ENCODE measurements around the gene SLC6A9. TPM values are rescaled to one million over a fixed set of nuclear protein-coding genes. Genes with fewer than 3 reads are reported as not detected.

The SLC6A9 gene
- total RNA-seq, 1 experiment from 2014 or later: 45.0 TPM

GRCh38 chr1:44048532-44049215 is 17.4 kb upstream of the SLC6A9 start:
- H3K27ac Mint-ChIP-seq (ENCODE audit: unreplicated experiment): peak overlapping the region; percentile 48
- BruUV-seq (replicated peaks): no TSS peak
- H3K27me3 Mint-ChIP-seq (ENCODE audit: insufficient read depth, unreplicated experiment): no peaks in the 10 kb centered on the region
- CTCF ChIA-PET: interaction anchor here (0.7 to 1.9 kb wide), 10 partner anchors 13 to 285 kb away, joined by 3 to 11 read pairs (median 5); partner anchors contain the start of gene DPH2
- POLR2A ChIA-PET: no interaction called here
- H3K36me3 ChIP-seq (ENCODE audit: control insufficient read depth, insufficient read depth, low read length): no peaks in the 10 kb centered on the region
- intact Hi-C loops (cut with micrococcal nuclease; ENCODE audit: unreplicated experiment): no loop called here
- no peak overlapping the region for H3K4me3 Mint-ChIP-seq (ENCODE audit: unreplicated experiment)
- no peaks in the 10 kb centered on the region for H3K9me3 Mint-ChIP-seq (ENCODE audit: unreplicated experiment)
- peaks cover 10% of the 10 kb centered on the region for H3K4me1 Mint-ChIP-seq (ENCODE audit: low read depth, unreplicated experiment)
- no peaks in the 10 kb centered on the region for H3K36me3 Mint-ChIP-seq (ENCODE audit: insufficient read depth, unreplicated experiment)
- no peak for DNase-seq
- no peaks in the 10 kb centered on the region for H3K27me3 ChIP-seq (replicated peaks; ENCODE audit: control insufficient read depth, insufficient read depth, low read length)
- peaks cover 9% of the 10 kb centered on the region; the same call in 1 of the 2 replicates for H3K4me1 ChIP-seq
- no peaks in the 10 kb centered on the region for H3K9me3 ChIP-seq
- H3K4me3 ChIP-seq (ENCODE audit: low read depth, low read length): no peak overlapping the region
- TF ChIP-seq, protein P1, sequence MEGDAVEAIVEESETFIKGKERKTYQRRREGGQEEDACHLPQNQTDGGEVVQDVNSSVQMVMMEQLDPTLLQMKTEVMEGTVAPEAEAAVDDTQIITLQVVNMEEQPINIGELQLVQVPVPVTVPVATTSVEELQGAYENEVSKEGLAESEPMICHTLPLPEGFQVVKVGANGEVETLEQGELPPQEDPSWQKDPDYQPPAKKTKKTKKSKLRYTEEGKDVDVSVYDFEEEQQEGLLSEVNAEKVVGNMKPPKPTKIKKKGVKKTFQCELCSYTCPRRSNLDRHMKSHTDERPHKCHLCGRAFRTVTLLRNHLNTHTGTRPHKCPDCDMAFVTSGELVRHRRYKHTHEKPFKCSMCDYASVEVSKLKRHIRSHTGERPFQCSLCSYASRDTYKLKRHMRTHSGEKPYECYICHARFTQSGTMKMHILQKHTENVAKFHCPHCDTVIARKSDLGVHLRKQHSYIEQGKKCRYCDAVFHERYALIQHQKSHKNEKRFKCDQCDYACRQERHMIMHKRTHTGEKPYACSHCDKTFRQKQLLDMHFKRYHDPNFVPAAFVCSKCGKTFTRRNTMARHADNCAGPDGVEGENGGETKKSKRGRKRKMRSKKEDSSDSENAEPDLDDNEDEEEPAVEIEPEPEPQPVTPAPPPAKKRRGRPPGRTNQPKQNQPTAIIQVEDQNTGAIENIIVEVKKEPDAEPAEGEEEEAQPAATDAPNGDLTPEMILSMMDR (IDR thresholded peaks at IDR 0.05; ENCODE audit: insufficient read depth in 1 of 2, low read depth in 1 of 2, low read length in 1 of 2, severe bottlenecking in 1 of 2, unreplicated experiment in 1 of 2): no peak

GRCh38 chr1:44047131-44047530 is 15.9 kb upstream of the SLC6A9 start:
- ChIA-PET CTCF (interaction anchor here (1.3 to 1.7 kb wide), 5 partner anchors 42 to 284 kb away, joined by 5 to 11 read pairs (median 7); partner anchors contain the start of gene DPH2), POLR2A (no interaction called here)

DNA sequence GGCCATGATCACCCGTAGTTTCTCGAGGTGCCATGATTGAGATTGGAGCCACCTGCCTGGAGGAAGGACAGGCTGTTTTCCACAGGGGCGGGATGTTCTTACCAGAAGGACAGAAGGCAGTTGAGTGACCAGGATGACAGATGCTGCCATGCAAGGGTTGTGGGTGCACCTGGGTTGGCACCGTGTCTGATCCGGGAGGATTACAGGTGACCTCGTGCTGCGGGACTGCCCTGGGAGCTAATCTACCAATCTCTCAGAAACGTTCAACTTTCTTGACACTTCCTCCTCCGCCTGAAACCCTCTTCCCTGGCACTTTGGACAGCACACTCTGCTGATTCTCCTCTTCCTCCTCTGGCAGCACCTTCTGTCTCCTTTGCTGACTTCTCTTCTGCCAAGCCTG is 13.8 kb upstream of the SLC6A9 start:
- H3K27me3 ChIP-seq (replicated peaks; ENCODE audit: control insufficient read depth, insufficient read depth, low read length): no peaks in the 10 kb centered on the region
- H3K9me3 Mint-ChIP-seq (ENCODE audit: unreplicated experiment): no peaks in the 10 kb centered on the region
- ChIA-PET CTCF (interaction anchor here (0.6 kb wide), 1 partner anchor 56 kb away, joined by 5 read pairs; no protein-coding TSS in a partner anchor), POLR2A (no interaction called here)
- H3K9me3 ChIP-seq: no peaks in the 10 kb centered on the region
- no peaks in the 10 kb centered on the region for H3K36me3 Mint-ChIP-seq (ENCODE audit: insufficient read depth, unreplicated experiment)
- TF ChIP-seq, protein P1 (IDR thresholded peaks at IDR 0.05; ENCODE audit: insufficient read depth in 1 of 2, low read depth in 1 of 2, low read length in 1 of 2, severe bottlenecking in 1 of 2, unreplicated experiment in 1 of 2): no peak
- no peaks in the 10 kb centered on the region for H3K36me3 ChIP-seq (ENCODE audit: control insufficient read depth, insufficient read depth, low read length)
- peaks cover 10% of the 10 kb centered on the region for H3K4me1 Mint-ChIP-seq (ENCODE audit: low read depth, unreplicated experiment)
- H3K4me1 ChIP-seq: peaks cover 9% of the 10 kb centered on the region; the same call in 1 of the 2 replicates
- no peaks in the 10 kb centered on the region for H3K27me3 Mint-ChIP-seq (ENCODE audit: insufficient read depth, unreplicated experiment)
- no peak overlapping the region for H3K4me3 ChIP-seq (ENCODE audit: low read depth, low read length)
- H3K27ac Mint-ChIP-seq (ENCODE audit: unreplicated experiment): no peak overlapping the region
- BruUV-seq (replicated peaks): no TSS peak
- no peak overlapping the region for H3K4me3 Mint-ChIP-seq (ENCODE audit: unreplicated experiment)
- DNase-seq: no peak
- intact Hi-C loops (cut with micrococcal nuclease; ENCODE audit: unreplicated experiment): no loop called here

More at GRCh38 chr1:44047131-44047530, 15.9 kb upstream of the SLC6A9 start:
- H3K36me3 Mint-ChIP-seq (ENCODE audit: insufficient read depth, unreplicated experiment): no peaks in the 10 kb centered on the region
- no peaks in the 10 kb centered on the region for H3K9me3 ChIP-seq
- H3K4me1 Mint-ChIP-seq (ENCODE audit: low read depth, unreplicated experiment): peaks cover 10% of the 10 kb centered on the region
- no TSS peak for BruUV-seq (replicated peaks)
- no peak overlapping the region for H3K27ac Mint-ChIP-seq (ENCODE audit: unreplicated experiment)
- no peak for DNase-seq
- no peak overlapping the region for H3K4me3 ChIP-seq (ENCODE audit: low read depth, low read length)
- no peaks in the 10 kb centered on the region for H3K9me3 Mint-ChIP-seq (ENCODE audit: unreplicated experiment)
- intact Hi-C loops (cut with micrococcal nuclease; ENCODE audit: unreplicated experiment): loop anchor here (1.0 kb wide), 1 partner anchor 42 kb away; no protein-coding TSS in a partner anchor
- H3K27me3 ChIP-seq (replicated peaks; ENCODE audit: control insufficient read depth, insufficient read depth, low read length): no peaks in the 10 kb centered on the region
- no peaks in the 10 kb centered on the region for H3K27me3 Mint-ChIP-seq (ENCODE audit: insufficient read depth, unreplicated experiment)
- TF ChIP-seq, protein P1 (IDR thresholded peaks at IDR 0.05; ENCODE audit: insufficient read depth in 1 of 2, low read depth in 1 of 2, low read length in 1 of 2, severe bottlenecking in 1 of 2, unreplicated experiment in 1 of 2): no peak
- no peaks in the 10 kb centered on the region for H3K36me3 ChIP-seq (ENCODE audit: control insufficient read depth, insufficient read depth, low read length)
- H3K4me1 ChIP-seq: peaks cover 9% of the 10 kb centered on the region; the same call in 1 of the 2 replicates
- H3K4me3 Mint-ChIP-seq (ENCODE audit: unreplicated experiment): no peak overlapping the region

Measured in Caco-2 (cell line).